T-helper 22 cell (primary cell): ENCODE measurements around the gene NMT1.
A peak's percentile ranks its signal among the peaks of the same experiment; 100 is the strongest.
"Not testable (repeated sequence)": the region's sequence is repeated elsewhere in the genome, so short reads cannot be mapped to it uniquely, and the experiment has no call there.

ENCODE experiments used
- DNase-seq: peaks from one replicate; pipeline ENCODE4 v3.0.0-alpha.2; 2020; ENCODE audit warnings: low read depth

The NMT1 gene

DNA sequence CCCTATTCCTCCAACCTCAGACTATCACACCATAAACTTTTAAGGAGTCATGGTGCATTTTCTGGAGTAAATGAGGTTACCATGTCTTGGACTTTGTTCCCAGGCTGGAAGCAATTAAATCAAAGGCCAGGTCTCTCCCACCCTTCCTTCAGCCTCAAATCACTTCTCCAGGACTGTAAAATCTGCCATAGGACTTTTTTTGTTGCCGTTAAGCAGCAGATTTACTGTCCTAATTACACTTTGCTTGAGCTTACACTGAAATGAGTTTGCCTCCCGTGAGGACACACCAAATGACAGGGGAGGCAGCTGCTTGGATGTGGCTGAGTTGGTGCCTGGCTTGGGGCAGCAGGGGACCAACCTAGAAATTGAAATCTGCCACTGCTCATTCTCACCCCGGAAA, 24.4 kb upstream of the NMT1 start:
- DNase-seq: no peak

DNA sequence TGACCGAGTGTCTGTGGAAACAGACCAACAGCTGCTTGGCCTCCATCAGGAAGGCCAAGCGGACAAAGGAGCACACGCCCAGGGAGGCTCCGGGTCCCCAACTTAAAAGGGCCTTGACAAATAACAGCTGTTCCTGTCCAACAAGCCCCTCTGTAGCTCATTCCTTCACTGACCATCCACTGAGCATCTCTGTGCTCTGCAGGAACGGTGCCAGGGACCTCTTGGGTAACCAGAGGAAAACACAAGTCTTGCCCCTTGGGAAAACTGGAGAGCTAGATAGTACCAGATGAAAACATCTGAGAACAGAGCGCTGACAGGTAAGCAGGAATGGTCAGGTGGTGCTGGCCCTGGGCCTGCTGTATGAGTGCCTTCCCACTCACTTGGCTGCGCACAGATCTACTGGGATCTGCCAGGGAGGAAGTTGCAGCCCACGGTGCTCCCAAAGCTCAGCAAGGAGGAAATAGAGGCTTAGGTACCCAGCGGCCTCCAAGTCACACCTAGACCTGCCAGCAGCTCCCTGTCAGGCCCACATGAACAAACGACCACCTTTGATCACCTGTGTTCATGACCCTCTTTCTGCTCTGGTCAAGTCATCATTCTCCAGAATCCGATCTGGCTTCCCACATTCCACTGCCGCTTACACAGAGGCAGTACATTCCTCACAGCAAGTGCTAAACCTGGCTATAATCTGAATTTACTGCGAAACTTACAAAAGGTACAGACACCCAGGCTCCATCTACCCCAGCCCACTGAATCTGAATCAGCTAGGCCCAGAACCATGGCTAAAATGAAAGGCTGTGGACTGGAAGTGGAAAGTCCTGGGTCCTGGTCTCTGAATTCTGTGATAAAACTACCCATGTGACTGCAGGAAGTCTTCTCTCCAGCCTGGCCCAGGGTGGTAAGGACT, 22.1 kb upstream of the NMT1 start:
- DNase-seq: no peak

DNA sequence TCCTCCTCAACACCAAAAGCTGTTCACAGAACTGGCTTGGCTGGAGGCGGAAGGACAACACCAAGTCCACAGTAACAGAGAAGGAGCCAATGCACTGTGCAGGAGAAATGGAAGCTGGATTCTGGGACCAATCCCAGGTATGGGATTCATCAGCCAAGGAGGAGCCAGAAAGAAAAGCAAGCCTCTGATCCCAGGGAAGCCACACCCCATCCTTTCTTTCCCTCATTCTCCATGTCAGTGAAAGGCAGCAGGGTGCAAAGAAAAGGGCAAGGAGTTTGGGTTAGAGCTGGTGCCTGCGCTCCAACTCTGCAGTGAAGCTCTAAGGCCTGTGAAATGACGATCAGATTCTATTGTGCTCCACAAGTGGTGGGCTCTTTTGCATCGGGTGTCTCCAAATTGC, 20.7 kb upstream of the NMT1 start:
- DNase-seq: no peak

GRCh38 chr17:45042346-45043120, 18.6 kb upstream of the NMT1 start:
- no peak for DNase-seq

DNA sequence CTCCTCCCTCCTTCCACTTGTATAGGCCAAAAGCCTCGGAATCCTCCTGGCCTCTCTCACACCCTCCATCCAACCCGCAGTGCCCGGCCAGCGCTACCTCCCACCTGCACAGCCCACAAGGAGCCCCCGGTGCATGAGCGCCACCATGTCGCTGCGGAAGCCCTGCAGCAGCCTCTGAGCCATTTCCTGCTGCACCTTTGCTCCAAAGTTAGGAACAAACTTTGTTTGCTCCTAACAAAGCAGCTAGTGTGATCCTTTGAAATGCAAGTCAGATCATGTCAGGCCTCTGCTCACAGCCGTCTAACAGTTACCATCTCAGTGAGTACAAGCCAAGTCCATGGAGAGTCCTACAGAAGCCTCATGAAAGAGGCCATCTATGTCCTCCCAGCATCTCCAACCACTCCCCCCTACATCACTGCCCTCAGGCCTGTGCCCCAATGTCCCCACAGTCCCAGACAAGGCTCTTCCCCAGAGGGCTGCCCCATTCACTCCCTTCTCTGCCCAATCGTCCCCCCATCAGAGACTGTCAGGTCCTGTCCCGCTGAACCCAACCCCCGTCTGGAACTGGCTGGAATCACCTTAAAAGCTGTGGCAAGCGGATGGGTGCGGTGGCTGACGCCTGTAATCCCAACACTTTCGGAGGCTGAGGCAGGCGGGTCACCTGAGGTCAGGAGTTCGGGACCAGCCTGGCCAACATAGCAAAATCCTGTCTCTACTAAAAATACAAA, 17.1 kb upstream of the NMT1 start:
- no peak for DNase-seq

DNA sequence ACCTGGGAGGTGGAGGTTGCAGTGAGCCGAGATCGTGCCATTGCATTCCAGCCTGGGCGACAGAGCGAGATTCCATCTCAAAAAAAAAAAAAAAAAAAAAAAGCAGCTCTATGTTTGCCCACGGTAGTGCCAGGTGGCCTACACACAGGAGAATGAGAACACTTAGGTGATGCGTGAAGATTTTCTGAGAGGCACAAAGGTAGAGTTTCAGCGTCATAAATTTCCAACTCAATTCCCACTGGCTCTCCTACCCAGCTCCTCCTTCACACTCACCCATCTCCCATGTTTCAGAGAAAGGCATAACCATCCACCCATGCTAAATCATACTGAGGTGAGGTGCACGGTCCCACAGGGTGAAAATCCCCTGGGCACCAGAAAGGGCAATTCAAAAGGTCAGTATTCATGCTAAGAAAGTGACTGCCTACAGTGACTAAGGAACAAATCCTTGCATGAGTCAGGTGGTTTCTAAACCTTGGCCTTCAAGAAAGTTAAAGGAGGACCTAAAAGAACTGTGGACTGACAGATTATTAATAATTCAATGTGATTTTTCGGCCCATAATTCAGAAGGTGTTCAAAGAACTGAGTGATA, 14.5 kb upstream of the NMT1 start:
- DNase-seq: no peak

DNA sequence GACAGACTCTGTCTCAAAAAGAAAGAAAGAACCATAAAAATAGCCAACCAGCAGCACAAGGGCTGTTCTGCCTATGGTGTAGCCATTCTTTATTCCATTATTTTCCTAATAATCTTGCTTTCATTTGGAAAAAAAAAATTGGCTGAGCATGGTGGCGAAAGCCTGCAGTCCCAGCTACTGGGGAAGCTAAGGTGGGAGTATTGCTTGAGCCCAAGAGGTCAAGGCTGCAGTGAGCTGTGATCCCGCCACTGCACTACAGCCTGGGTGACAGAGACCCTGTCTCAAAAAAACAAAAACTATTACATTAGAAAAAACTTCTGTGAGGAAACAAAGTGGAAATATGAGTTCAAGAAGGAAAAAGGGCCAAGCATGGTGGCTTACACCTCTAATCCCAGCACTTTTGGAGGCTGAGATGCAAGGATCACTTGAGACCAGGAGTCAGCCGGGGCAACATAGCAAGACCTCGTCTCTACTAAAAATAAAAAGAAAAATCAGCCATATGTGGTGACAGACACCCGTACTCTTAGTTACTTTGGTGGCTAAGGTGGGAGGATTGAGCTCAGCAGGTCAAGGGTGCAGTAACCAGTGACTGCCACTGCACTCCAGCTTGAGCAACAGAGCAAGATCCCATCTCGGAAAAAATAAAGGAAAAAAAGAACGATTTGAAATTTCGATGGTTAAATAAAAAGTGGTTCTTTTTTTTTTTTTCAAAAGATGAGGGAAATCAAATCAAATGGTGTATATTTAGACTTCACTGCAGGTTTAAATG, 12.1 kb upstream of the NMT1 start:
- DNase-seq: no peak

- no peak for DNase-seq
Observed at GRCh38 chr17:45050481-45051059, 10.5 kb upstream of the NMT1 start.

DNA sequence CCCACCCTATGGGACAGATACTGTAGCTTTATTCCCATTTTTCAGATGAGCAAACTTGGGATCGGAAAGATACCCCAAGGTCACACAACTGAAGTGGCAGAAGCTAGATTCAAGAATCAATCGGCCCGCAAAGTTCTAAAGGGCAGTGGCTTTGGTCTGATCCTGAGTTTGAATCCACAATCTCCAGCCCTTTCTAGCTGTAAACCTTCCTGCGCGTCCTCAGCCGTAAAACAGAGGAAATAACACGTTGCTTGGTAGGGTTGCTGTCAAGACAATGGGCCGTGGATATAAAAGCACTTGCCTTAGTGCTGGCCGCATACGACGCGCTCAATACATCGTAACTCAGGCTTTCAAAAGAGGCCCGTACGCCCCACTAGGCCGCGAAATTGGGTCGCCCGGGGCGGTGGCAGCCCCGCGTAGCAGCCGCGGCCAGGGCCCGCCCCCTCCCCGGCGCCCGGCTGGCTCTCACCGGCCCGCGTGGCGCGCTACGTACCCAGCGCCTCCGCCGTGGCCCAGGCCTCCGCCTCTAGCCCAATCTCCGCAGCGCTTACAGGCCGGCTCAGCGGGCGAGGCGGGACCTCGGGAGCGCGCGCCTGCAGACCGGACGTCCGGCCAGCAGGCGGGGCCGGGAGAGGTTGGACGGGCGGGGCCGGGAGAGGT, 9.9 kb upstream of the NMT1 start, which contains the start of gene DCAKD:
DCAKD (minus strand) TSS at position 573 of the 660 bp plus-strand sequence. CDS start 16,747 bp downstream, outside the sequence.
- peak; percentile 86 for DNase-seq

DNA sequence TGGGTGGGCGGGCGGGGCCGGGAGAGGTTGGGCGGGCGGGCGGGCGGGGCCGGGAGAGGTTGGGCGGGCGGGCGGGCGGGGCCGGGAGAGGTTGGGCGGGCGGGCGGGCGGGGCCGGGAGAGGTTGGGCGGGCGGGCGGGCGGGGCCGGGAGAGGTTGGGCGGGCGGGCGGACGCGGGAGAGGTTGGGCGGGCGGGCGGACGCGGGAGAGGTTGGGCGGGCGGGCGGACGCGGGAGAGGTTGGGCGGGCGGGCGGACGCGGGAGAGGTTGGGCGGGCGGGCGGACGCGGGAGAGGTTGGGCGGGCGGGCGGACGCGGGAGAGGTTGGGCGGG, 9.4 kb upstream of the NMT1 start:
- DNase-seq: not testable (repeated sequence)

DNA sequence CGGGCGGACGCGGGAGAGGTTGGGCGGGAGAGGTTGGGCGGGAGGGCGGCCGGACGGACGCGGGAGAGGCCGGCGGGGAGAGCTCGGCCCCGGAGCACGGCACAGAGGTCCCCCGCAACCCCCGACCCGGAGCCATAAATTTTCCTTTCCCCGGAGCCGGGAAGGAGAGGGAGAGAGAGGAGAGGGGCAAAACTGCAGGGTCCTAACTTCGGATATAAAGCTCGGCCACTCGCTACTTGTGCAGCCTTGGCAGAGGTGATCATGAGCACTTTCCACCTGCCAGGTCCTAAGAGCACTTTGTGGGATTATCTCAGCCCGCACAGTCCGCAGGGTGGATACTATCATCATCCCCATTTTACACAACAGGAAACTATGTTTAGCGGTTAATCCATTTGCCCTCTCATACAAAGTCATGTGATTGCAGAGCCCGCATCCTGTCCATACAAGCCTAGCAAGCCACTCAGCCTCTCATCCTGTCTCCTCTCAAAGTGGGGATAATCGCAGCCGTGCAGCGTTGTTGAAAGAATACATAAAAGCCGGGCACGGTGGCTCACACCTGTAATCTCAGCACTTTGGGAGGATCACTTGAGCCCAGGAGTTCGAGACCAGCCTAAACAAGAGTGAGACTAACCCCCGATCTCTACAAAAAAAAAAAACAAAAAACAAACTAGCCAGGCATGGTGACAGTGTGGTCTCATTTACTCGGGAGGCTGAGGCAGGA, 8.9 kb upstream of the NMT1 start:
- peak; percentile 36 for DNase-seq

DNA sequence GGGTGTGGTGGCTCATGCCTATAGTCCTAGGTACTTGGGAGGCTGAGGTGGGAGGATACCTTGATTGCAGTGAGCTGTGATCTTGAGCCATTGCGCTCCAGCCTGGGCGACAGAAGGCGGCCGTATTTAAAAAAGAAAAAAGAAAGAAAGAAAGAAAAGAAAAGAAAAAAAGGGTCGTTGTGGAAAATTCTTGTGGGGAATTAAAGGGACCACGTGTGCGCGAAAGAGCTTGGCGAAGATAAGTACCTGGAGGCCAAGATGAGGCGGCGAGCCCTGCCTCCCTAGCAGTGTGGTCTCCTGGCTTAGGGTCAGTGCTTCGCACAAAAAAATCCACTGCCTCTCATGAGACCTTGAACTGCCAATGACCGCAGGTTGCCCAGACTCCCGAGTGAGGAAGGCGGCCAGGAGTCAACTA, 728 bp upstream of the NMT1 start:
- DNase-seq: no peak

DNA sequence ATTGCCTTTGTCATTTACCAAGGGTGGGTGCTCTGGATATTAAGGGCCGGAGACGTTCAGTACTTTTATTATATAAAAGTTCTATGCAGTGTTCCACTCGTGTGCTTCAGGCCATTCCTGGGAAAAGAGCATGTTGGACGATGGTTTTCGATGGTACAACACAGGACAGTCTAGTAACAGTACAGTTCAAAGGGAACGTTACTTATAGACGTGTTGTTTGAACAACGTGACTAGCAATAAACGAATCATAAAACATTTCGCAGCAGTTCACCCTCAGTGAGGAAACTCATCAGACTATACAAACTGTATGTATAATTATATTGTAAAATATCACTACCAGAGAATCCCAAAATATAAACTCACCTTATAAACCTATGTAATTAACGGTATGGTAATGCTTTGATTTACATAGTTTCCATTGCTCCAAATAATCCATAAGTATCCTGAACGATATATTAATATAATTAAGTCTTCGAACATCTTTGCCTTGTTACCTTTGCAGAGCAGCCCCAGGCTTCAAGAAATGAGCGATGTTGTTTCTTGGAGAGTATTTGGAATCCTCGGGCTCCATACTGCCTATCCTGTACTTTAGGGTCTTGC, 589 bp downstream of the NMT1 start:
- DNase-seq: no peak

DNA sequence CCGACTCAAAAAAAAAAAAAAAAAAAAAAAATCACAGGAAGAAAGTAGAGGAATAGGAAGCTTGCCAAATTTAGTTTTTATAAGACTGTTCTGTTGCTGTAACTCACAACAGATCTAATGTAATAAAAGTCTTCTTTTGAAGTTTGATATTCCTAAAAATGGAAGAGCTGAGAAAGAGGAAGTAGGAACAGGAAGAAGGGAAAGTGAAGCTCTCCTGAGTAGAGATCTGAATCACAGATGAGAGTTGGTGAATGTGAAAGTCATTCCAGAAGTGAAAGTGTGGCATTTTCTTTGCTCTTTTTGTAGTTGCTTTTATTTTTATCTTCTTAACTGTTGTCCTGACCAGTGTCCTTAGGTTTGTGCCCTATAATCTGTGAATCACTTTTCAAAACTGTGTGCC, 2.1 kb downstream of the NMT1 start:
- DNase-seq: no peak

DNA sequence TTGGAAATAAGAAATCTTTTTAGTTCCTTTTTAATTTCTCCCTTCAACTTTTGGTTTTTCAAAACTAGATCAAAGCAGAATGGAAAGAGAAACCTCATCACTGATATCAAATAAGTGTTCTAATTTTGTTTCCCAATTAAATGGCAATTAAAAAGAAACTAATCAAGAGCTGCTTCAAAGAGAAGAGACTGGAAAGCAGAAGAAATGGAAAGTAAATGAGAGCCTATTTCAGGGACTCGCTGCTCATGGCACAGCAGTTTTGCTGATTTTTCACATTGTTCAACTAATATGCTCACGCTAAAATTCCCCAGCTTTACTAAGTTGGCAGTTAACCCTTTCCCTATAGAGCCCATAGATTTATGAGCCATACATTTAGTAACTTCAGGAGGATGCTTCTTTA, 6.5 kb downstream of the NMT1 start:
- DNase-seq: no peak

- no peak for DNase-seq
Observed at GRCh38 chr17:45070001-45070400, 8.9 kb downstream of the NMT1 start.

DNA sequence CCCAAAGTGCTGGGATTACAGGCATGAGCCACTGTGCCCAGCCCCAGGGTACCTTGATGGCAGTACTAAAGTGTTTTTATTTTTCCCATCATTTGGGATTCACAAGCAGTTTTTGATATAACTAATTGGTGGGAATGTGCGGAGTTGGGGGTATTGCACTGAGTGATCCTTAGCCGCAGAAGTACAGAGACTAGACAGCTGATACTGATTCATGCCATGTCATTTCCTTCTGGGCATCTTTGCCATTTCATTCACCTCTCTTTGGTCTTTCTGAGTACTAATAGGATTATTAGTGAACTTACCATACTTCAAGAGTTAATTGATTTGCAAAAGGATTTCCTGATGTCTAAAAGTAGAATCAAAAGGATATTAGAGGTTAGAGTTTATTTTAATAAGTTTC, 9.7 kb downstream of the NMT1 start:
- DNase-seq: no peak

DNA sequence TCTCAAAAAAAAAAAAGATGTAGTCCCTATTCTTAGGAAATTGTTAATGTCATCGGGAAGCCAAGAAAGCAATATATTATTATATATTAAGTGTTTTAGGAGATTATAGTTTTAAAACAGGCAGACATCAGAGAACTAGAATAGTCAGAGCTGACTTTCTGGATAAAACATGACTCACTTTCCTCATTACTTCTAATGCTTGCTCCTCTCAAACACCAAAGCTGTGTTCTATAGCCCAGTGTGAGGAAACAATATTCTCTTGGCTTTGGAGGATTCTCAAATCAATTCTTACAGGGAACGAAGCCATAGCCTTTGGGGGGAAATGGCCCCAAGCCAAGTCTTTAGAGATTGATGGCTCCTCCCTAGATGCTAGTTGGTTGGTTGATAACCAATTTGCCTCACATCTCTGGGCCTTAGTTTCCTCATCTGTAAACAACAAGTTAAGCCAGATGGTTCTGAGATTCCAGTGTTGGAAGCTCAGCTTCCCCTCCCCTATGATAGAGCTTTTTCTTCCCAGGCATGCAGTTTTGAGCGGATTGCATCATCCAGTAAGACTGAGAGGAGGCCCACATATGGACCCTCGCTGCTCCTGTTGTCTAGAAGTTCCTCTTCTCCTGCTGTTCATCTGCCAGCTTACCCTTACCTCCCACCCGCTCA, 12.4 kb downstream of the NMT1 start:
- DNase-seq: no peak

GRCh38 chr17:45077643-45078042, 16.5 kb downstream of the NMT1 start:
- no peak for DNase-seq
